ENCODE data around the gene TNFRSF13B.
"Not testable (repeated sequence)": the region's sequence is repeated elsewhere in the genome, so short reads cannot be mapped to it uniquely, and the experiment has no call there.

The TNFRSF13B gene

GRCh38 chr17:16962804-16963203, 9.1 kb downstream of the TNFRSF13B start:
- Histone ChIP-seq H3K18ac (ENCODE audit: low read length) (no peak overlapping the region), H2BK12ac (ENCODE audit: low read length) (no peak overlapping the region), H3K23ac (ENCODE audit: low read length) (no peak overlapping the region)

GRCh38 chr17:16961792-16962191, 10.1 kb downstream of the TNFRSF13B start:
- H3K9ac ChIP-seq (ENCODE audit: low read length): no peak overlapping the region
- no peak overlapping the region for H2AFZ ChIP-seq (ENCODE audit: insufficient read depth, low read length, poor library complexity)
- no peak overlapping the region for H3K18ac ChIP-seq (ENCODE audit: low read length)
- no peak overlapping the region for H4K12ac ChIP-seq (ENCODE audit: low read depth, low read length)
- H3K4me2 ChIP-seq (ENCODE audit: low read length): no peak overlapping the region
- no peak overlapping the region for H3K4me3 ChIP-seq (ENCODE audit: low read depth, low read length)
- no peaks in the 10 kb centered on the region for H3K79me2 ChIP-seq (ENCODE audit: control insufficient read depth, insufficient read depth, low read length, poor library complexity)
- no peak overlapping the region for H3K27ac ChIP-seq (ENCODE audit: low read depth, low read length)
- H3K9me3 ChIP-seq (ENCODE audit: insufficient read depth, low read depth, low read length): peaks cover 3% of the 10 kb centered on the region
- H3K79me1 ChIP-seq (ENCODE audit: low read length): no peaks in the 10 kb centered on the region
- H3K4me1 ChIP-seq (ENCODE audit: control insufficient read depth in 1 of 2, insufficient read depth in 2 of 2, low read length in 2 of 2): no peaks in the 10 kb centered on the region
- no peak overlapping the region for H2AK5ac ChIP-seq (ENCODE audit: low read length)
- H2BK120ac ChIP-seq (ENCODE audit: insufficient read depth, low read length, poor library complexity): no peak overlapping the region
- no peaks in the 10 kb centered on the region for H3K36me3 ChIP-seq (ENCODE audit: control insufficient read depth in 1 of 2, insufficient read depth in 2 of 2, low read length in 2 of 2)
- no peak overlapping the region for H3K4ac ChIP-seq (ENCODE audit: low read depth, low read length)
- H4K91ac ChIP-seq (ENCODE audit: low read depth, low read length): no peak overlapping the region
- H2BK12ac ChIP-seq (ENCODE audit: low read length): no peak overlapping the region
- H4K8ac ChIP-seq (ENCODE audit: low read depth, low read length): no peak overlapping the region
- H3K14ac ChIP-seq (ENCODE audit: low read length): no peak overlapping the region
- no CpG with 5 or more reads among the region's 3 CpGs for WGBS (ENCODE audit: extremely low coverage, insufficient coverage, insufficient read length)
- no peak overlapping the region for H2BK5ac ChIP-seq (ENCODE audit: low read depth, low read length, poor library complexity)
- no peaks in the 10 kb centered on the region for H3K27me3 ChIP-seq (ENCODE audit: insufficient read depth, low read length)
- no peak for DNase-seq
- no peak overlapping the region for H3K23ac ChIP-seq (ENCODE audit: low read length)

More at GRCh38 chr17:16962804-16963203, 9.1 kb downstream of the TNFRSF13B start:
- Histone ChIP-seq H3K4me1 (ENCODE audit: control insufficient read depth in 1 of 2, insufficient read depth in 2 of 2, low read length in 2 of 2) (no peaks in the 10 kb centered on the region), H3K36me3 (ENCODE audit: control insufficient read depth in 1 of 2, insufficient read depth in 2 of 2, low read length in 2 of 2) (no peaks in the 10 kb centered on the region), H3K14ac (ENCODE audit: low read length) (no peak overlapping the region), H3K27me3 (ENCODE audit: insufficient read depth, low read length) (no peaks in the 10 kb centered on the region), H3K79me2 (ENCODE audit: control insufficient read depth, insufficient read depth, low read length, poor library complexity) (no peaks in the 10 kb centered on the region), H2AK5ac (ENCODE audit: low read length) (no peak overlapping the region), H2AFZ (ENCODE audit: insufficient read depth, low read length, poor library complexity) (no peak overlapping the region), H3K27ac (ENCODE audit: low read depth, low read length) (no peak overlapping the region), H4K8ac (ENCODE audit: low read depth, low read length) (no peak overlapping the region), H4K12ac (ENCODE audit: low read depth, low read length) (no peak overlapping the region), H3K9me3 (ENCODE audit: insufficient read depth, low read depth, low read length) (peaks cover 3% of the 10 kb centered on the region), H3K9ac (ENCODE audit: low read length) (no peak overlapping the region), H3K79me1 (ENCODE audit: low read length) (no peaks in the 10 kb centered on the region), H3K4me3 (ENCODE audit: low read depth, low read length) (no peak overlapping the region), H3K4me2 (ENCODE audit: low read length) (no peak overlapping the region), H4K91ac (ENCODE audit: low read depth, low read length) (no peak overlapping the region), H2BK5ac (ENCODE audit: low read depth, low read length, poor library complexity) (no peak overlapping the region), H3K4ac (ENCODE audit: low read depth, low read length) (no peak overlapping the region), H2BK120ac (ENCODE audit: insufficient read depth, low read length, poor library complexity) (no peak overlapping the region)
- DNase-seq: no peak
- WGBS (ENCODE audit: extremely low coverage, insufficient coverage, insufficient read length): no CpG with 5 or more reads among the region's 7 CpGs

- H2BK5ac ChIP-seq (ENCODE audit: low read depth, low read length, poor library complexity); H3K14ac ChIP-seq (ENCODE audit: low read length): not testable (repeated sequence)
Measured at GRCh38 chr17:16961022-16961421, 10.9 kb downstream of the TNFRSF13B start.

GRCh38 chr17:16955011-16955410, 16.9 kb downstream of the TNFRSF13B start:
- WGBS (ENCODE audit: extremely low coverage, insufficient coverage, insufficient read length): no CpG with 5 or more reads among the region's 6 CpGs
- not testable (repeated sequence) for H3K36me3 ChIP-seq (ENCODE audit: control insufficient read depth in 1 of 2, insufficient read depth in 2 of 2, low read length in 2 of 2); H3K79me2 ChIP-seq (ENCODE audit: control insufficient read depth, insufficient read depth, low read length, poor library complexity); H4K12ac ChIP-seq (ENCODE audit: low read depth, low read length); H3K18ac ChIP-seq (ENCODE audit: low read length); H4K91ac ChIP-seq (ENCODE audit: low read depth, low read length); H2AFZ ChIP-seq (ENCODE audit: insufficient read depth, low read length, poor library complexity); H3K4ac ChIP-seq (ENCODE audit: low read depth, low read length); DNase-seq; H3K4me1 ChIP-seq (ENCODE audit: control insufficient read depth in 1 of 2, insufficient read depth in 2 of 2, low read length in 2 of 2); H4K8ac ChIP-seq (ENCODE audit: low read depth, low read length); H2AK5ac ChIP-seq (ENCODE audit: low read length); H3K79me1 ChIP-seq (ENCODE audit: low read length); H2BK120ac ChIP-seq (ENCODE audit: insufficient read depth, low read length, poor library complexity); H3K4me3 ChIP-seq (ENCODE audit: low read depth, low read length); H3K14ac ChIP-seq (ENCODE audit: low read length); H3K9me3 ChIP-seq (ENCODE audit: insufficient read depth, low read depth, low read length); H3K27ac ChIP-seq (ENCODE audit: low read depth, low read length); H3K9ac ChIP-seq (ENCODE audit: low read length); H2BK12ac ChIP-seq (ENCODE audit: low read length); H2BK5ac ChIP-seq (ENCODE audit: low read depth, low read length, poor library complexity); H3K27me3 ChIP-seq (ENCODE audit: insufficient read depth, low read length); H3K23ac ChIP-seq (ENCODE audit: low read length); H3K4me2 ChIP-seq (ENCODE audit: low read length)

More at GRCh38 chr17:16961022-16961421, 10.9 kb downstream of the TNFRSF13B start:
- not testable (repeated sequence) for H3K9ac ChIP-seq (ENCODE audit: low read length); H2BK12ac ChIP-seq (ENCODE audit: low read length); H4K8ac ChIP-seq (ENCODE audit: low read depth, low read length); DNase-seq; H4K12ac ChIP-seq (ENCODE audit: low read depth, low read length); H3K4me1 ChIP-seq (ENCODE audit: control insufficient read depth in 1 of 2, insufficient read depth in 2 of 2, low read length in 2 of 2); H2AFZ ChIP-seq (ENCODE audit: insufficient read depth, low read length, poor library complexity); H3K36me3 ChIP-seq (ENCODE audit: control insufficient read depth in 1 of 2, insufficient read depth in 2 of 2, low read length in 2 of 2); H3K4ac ChIP-seq (ENCODE audit: low read depth, low read length); H3K23ac ChIP-seq (ENCODE audit: low read length); H3K27me3 ChIP-seq (ENCODE audit: insufficient read depth, low read length); H3K9me3 ChIP-seq (ENCODE audit: insufficient read depth, low read depth, low read length); H3K4me2 ChIP-seq (ENCODE audit: low read length); H3K27ac ChIP-seq (ENCODE audit: low read depth, low read length); H3K18ac ChIP-seq (ENCODE audit: low read length); H3K79me2 ChIP-seq (ENCODE audit: control insufficient read depth, insufficient read depth, low read length, poor library complexity); H2AK5ac ChIP-seq (ENCODE audit: low read length); H2BK120ac ChIP-seq (ENCODE audit: insufficient read depth, low read length, poor library complexity); H3K79me1 ChIP-seq (ENCODE audit: low read length); H3K4me3 ChIP-seq (ENCODE audit: low read depth, low read length); H4K91ac ChIP-seq (ENCODE audit: low read depth, low read length)
- no CpG with 5 or more reads among the region's 2 CpGs for WGBS (ENCODE audit: extremely low coverage, insufficient coverage, insufficient read length)

Data from trophoblast cell (in vitro differentiated cells and primary cell).